22Rv1 (cell line): ENCODE results near the gene DOC2B.

ENCODE experiments used
- CTCF ChIP-seq: fragments of 450-650 bp; IDR thresholded peaks from 2 replicates; pipeline ENCODE4 v1.5.1; 2017; ENCODE audit warnings: mild to moderate bottlenecking
- ZFX ChIP-seq: fragments of 450-650 bp; IDR thresholded peaks from 2 replicates; pipeline ENCODE4 v1.6.1; 2017; ENCODE audit warnings: antibody characterized with exemption, borderline replicate concordance

DNA sequence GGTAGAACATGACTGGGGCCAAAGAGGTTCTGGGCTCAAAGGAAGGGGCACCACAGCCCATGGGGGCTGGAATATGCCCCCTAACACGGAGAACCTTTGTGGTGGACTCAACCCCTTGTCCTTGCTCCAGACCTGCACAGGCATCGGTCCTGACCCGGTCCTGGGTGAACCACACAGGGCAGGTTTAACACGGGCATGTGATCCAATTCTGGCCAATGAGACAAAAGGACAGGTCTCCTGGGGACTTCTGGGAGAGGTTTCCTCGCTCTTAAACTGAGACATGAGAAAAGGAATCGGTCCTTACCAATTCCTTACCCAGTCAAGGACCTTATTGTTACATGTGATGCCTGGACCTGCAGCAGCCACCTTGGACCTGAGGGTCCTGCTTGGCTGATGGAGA, 3.7 kb downstream of the DOC2B start:
- TF ChIP-seq CTCF = no peak
- no peak for TF ChIP-seq ZFX
